Subcutaneous adipose tissue (tissue), 4 donors: ENCODE data around the gene AQP3. TPM values are rescaled to one million over a fixed set of nuclear protein-coding genes. Genes with fewer than 3 reads are reported as not detected.

Experiments
- CTCF ChIP-seq: fragments of 450-650 bp; IDR thresholded peaks from one replicate; pipeline ENCODE4 v1.5.1; 2016; ENCODE audit warnings: low read depth, mild to moderate bottlenecking, control low read depth, antibody characterized with exemption, moderate library complexity
- total RNA-seq, 4 donors: library from RNA; depleted of rRNA; stranded (reverse); fragments of >200 nt; gene quantifications; one replicate each; pipeline ENCODE4 v1.1.0, GENCODE V29; 2016

The AQP3 gene
- total RNA-seq, 4 donors from 2014 or later: 2.1 to 38.1 (median 10.2) TPM

GRCh38 chr9:33467526-33467925 lies 20.1 kb upstream of the AQP3 start:
- TF ChIP-seq CTCF: no peak

- TF ChIP-seq CTCF: no peak
Measured at GRCh38 chr9:33466565-33467495, 19.4 kb upstream of the AQP3 start.

GRCh38 chr9:33465596-33466564 lies 18.5 kb upstream of the AQP3 start:
- TF ChIP-seq CTCF: no peak

- no peak for TF ChIP-seq CTCF
Measured at GRCh38 chr9:33465096-33465495, 17.7 kb upstream of the AQP3 start.

GRCh38 chr9:33464045-33464636 lies 16.7 kb upstream of the AQP3 start:
- TF ChIP-seq CTCF: no peak

GRCh38 chr9:33463151-33463550 lies 15.8 kb upstream of the AQP3 start:
- no peak for TF ChIP-seq CTCF
